Ecto neural progenitor cell (in vitro differentiated cells): ENCODE results near the gene LRRC66.
A peak's percentile ranks its signal among the peaks of the same experiment; 100 is the strongest.

Experiments
- DNase-seq: peaks from one replicate; pipeline ENCODE4 v3.0.0-alpha.2; 2018; ENCODE audit warnings: low spot score

The LRRC66 gene

GRCh38 chr4:52010986-52011385 is 9.2 kb downstream of the LRRC66 start:
- DNase-seq: no peak

- no peak for DNase-seq
Measured at GRCh38 chr4:52006887-52007286, 13.3 kb downstream of the LRRC66 start.

GRCh38 chr4:52005604-52006273 is 14.4 kb downstream of the LRRC66 start:
- no peak for DNase-seq

GRCh38 chr4:52004414-52004813 is 15.7 kb downstream of the LRRC66 start:
- DNase-seq: no peak

GRCh38 chr4:52001616-52002015 is 18.5 kb downstream of the LRRC66 start:
- no peak for DNase-seq

GRCh38 chr4:51999250-51999649 is 20.9 kb downstream of the LRRC66 start:
- no peak for DNase-seq

GRCh38 chr4:51998837-51999236 is 21.3 kb downstream of the LRRC66 start:
- no peak for DNase-seq

GRCh38 chr4:51997647-51998046 is 22.5 kb downstream of the LRRC66 start:
- no peak for DNase-seq

- no peak for DNase-seq
Measured at GRCh38 chr4:51995647-51996220, 24.4 kb downstream of the LRRC66 start.

GRCh38 chr4:51965862-51966261 is 54.3 kb downstream of the LRRC66 start:
- no peak for DNase-seq

- no peak for DNase-seq
Measured at GRCh38 chr4:51963841-51964517, 56.2 kb downstream of the LRRC66 start.

- no peak for DNase-seq
Measured at GRCh38 chr4:51960486-51960885, 59.7 kb downstream of the LRRC66 start.

GRCh38 chr4:51958199-51958968 is 61.8 kb downstream of the LRRC66 start:
- peak; percentile 51 for DNase-seq
